ENCODE results near the gene SLC27A3.

- TF ChIP-seq CTCF (conservative IDR thresholded peaks at IDR 0.05) (no peak), EZH2 (IDR thresholded peaks at IDR 0.05; ENCODE audit: low read depth) (no peak)
These were observed 4.8 kb downstream of the SLC27A3 start for GRCh38 chr1:153779781-153780541.
